Astrocyte (in vitro differentiated cells and primary cell): ENCODE measurements around the gene ADORA1. TPM values are rescaled to one million over a fixed set of nuclear protein-coding genes. Genes with fewer than 3 reads are reported as not detected.

Experiments used
- DNase-seq: peaks from one replicate; pipeline ENCODE4 v3.0.0-alpha.2; 2010; ENCODE audit warnings: low read depth
- FAIRE-seq: peaks from 2 replicates; lab custom pipeline; 2011; peaks lifted over from hg19 to GRCh38; lab: Jason Lieb, UNC
- H2AFZ ChIP-seq: 2 replicates; pipeline ENCODE4 v1.6.0; 2012; ENCODE audit warnings: low read depth, low read length, inconsistent platforms
- H3K27ac ChIP-seq: 2 replicates; pipeline ENCODE4 v1.5.1; 2011; ENCODE audit warnings: low read depth, low read length, inconsistent platforms
- H3K27me3 ChIP-seq: 2 replicates; pipeline ENCODE4 v1.6.0; 2011; ENCODE audit warnings: low read length, inconsistent platforms; ENCODE audit not compliant: insufficient read depth
- H3K36me3 ChIP-seq: 2 replicates; pipeline ENCODE4 v1.5.1; 2011; ENCODE audit warnings: low read length, inconsistent platforms; ENCODE audit not compliant: insufficient read depth
- H3K4me1 ChIP-seq: 2 replicates; pipeline ENCODE4 v1.5.1; 2011; ENCODE audit warnings: low read length, inconsistent platforms; ENCODE audit not compliant: insufficient read depth
- H3K4me2 ChIP-seq: 2 replicates; pipeline ENCODE4 v1.6.0; 2012; ENCODE audit warnings: low read length, inconsistent platforms
- H3K4me3 ChIP-seq: 2 replicates; pipeline ENCODE4 v1.5.1; 2011; ENCODE audit warnings: low read depth, mild to moderate bottlenecking, low read length, inconsistent platforms; ENCODE audit not compliant: insufficient read depth
- H3K79me2 ChIP-seq: 2 replicates; pipeline ENCODE4 v1.6.0; 2012; ENCODE audit warnings: mild to moderate bottlenecking, low read length, inconsistent platforms; ENCODE audit not compliant: insufficient read depth
- H3K9ac ChIP-seq: 2 replicates; pipeline ENCODE4 v1.6.0; 2012; ENCODE audit warnings: mild to moderate bottlenecking, low read length, inconsistent platforms
- H3K9me3 ChIP-seq: 2 replicates; pipeline ENCODE4 v1.5.1; 2012; ENCODE audit warnings: low read depth, mild to moderate bottlenecking, low read length, inconsistent platforms; ENCODE audit not compliant: insufficient read depth
- H4K20me1 ChIP-seq: 2 replicates; pipeline ENCODE4 v1.6.0; 2012; ENCODE audit warnings: low read length, inconsistent platforms; ENCODE audit not compliant: insufficient read depth
- H3K27ac Mint-ChIP-seq: one replicate; pipeline ENCODE4 v1.8.0; 2021; ENCODE audit warnings: mild to moderate bottlenecking, mixed read lengths; ENCODE audit not compliant: unreplicated experiment
- H3K27me3 Mint-ChIP-seq: one replicate; pipeline ENCODE4 v1.8.0; 2021; ENCODE audit warnings: low read depth, mixed read lengths; ENCODE audit not compliant: unreplicated experiment
- H3K36me3 Mint-ChIP-seq: one replicate; pipeline ENCODE4 v1.8.0; 2021; ENCODE audit warnings: low read depth, mixed read lengths; ENCODE audit not compliant: unreplicated experiment
- H3K4me1 Mint-ChIP-seq: one replicate; pipeline ENCODE4 v1.8.0; 2021; ENCODE audit warnings: low read depth, mixed read lengths; ENCODE audit not compliant: unreplicated experiment
- H3K4me3 Mint-ChIP-seq: one replicate; pipeline ENCODE4 v1.8.0; 2021; ENCODE audit warnings: mild to moderate bottlenecking, moderate library complexity, mixed read lengths; ENCODE audit not compliant: unreplicated experiment
- H3K9me3 Mint-ChIP-seq: one replicate; pipeline ENCODE4 v1.8.0; 2021; ENCODE audit warnings: mild to moderate bottlenecking, mixed read lengths; ENCODE audit not compliant: unreplicated experiment
- CTCF ChIP-seq: IDR thresholded peaks from 2 replicates; pipeline ENCODE4 v1.5.1; 2011; ENCODE audit warnings: low read depth, mild to moderate bottlenecking, inconsistent platforms, low read length, moderate library complexity; ENCODE audit not compliant: insufficient read depth
- EZH2 ChIP-seq: IDR thresholded peaks from 2 replicates; pipeline ENCODE4 v1.6.1; 2012; ENCODE audit warnings: mild to moderate bottlenecking, low read length, inconsistent platforms; ENCODE audit not compliant: insufficient read depth
- total RNA-seq: library from RNA; stranded (reverse); gene quantifications from 2 replicates; pipeline ENCODE4 v1.2.1, GENCODE V29; 2021

The ADORA1 gene
- total RNA-seq, 1 donor from 2014 or later, result 5.7 TPM

- H4K20me1 ChIP-seq, result no peaks in the 10 kb centered on the region
- no peaks in the 10 kb centered on the region for H3K36me3 ChIP-seq
- no peaks in the 10 kb centered on the region for H3K27me3 ChIP-seq
- no peak overlapping the region for H3K4me3 ChIP-seq
- no peak overlapping the region for H2AFZ ChIP-seq
- peaks cover 12% of the 10 kb centered on the region for H3K4me1 ChIP-seq
- H3K79me2 ChIP-seq, result no peaks in the 10 kb centered on the region
- peaks cover 6% of the 10 kb centered on the region for H3K36me3 Mint-ChIP-seq
- peaks cover 21% of the 10 kb centered on the region for H3K4me1 Mint-ChIP-seq
- FAIRE-seq (no peak), DNase-seq (no peak)
- TF ChIP-seq EZH2, result no peak
- no peak overlapping the region for H3K27ac Mint-ChIP-seq
- no peak overlapping the region for H3K4me2 ChIP-seq
- no peaks in the 10 kb centered on the region for H3K9me3 Mint-ChIP-seq
- no peak overlapping the region for H3K27ac ChIP-seq
- no peak overlapping the region for H3K4me3 Mint-ChIP-seq
- no peak overlapping the region for H3K9ac ChIP-seq
- H3K27me3 Mint-ChIP-seq, result peaks cover 22% of the 10 kb centered on the region
- no peaks in the 10 kb centered on the region for H3K9me3 ChIP-seq
Observed at GRCh38 chr1:203173011-203173555, 45.6 kb downstream of the ADORA1 start.

GRCh38 chr1:203173566-203173965, 46.0 kb downstream of the ADORA1 start:
- H3K4me3 Mint-ChIP-seq, result no peak overlapping the region
- H3K4me1 ChIP-seq, result peaks cover 14% of the 10 kb centered on the region

DNA sequence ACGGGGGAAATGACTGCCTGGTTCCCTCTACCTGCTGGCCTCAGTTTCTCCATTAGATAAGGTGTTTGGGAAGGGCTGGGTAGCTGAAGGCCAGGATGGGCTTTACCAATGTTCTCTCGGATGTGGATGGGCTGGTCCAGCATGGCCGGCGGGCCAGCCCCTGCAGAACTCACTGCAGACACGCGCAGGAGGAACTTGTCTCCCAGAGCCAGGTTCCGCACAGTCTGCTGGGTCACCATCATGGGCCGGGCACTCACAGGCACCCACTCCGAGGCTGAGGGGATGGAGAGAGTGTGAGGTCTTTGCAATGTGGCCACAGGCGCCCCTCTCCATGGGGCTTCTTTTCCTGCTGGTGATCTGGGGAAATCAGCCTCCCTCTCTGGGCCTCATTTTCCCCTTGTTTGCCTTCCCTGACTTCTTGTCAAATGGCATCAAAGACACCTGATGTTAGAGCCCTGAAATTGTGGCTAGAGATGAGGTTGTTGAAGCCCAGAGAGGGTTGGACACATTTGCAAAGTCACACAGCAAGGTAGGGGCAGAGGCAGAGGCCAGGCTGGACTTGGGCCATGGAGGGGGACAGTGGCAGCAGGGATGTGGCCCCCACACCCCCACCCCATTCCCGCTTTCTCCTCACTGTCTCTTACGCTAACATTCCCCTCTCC, 46.9 kb downstream of the ADORA1 start:
- Histone ChIP-seq H2AFZ (no peak overlapping the region), H3K36me3 (no peaks in the 10 kb centered on the region), H3K9ac (no peak overlapping the region), H3K9me3 (no peaks in the 10 kb centered on the region), H4K20me1 (no peaks in the 10 kb centered on the region), H3K27ac (no peak overlapping the region), H3K27me3 (no peaks in the 10 kb centered on the region), H3K4me3 (no peak overlapping the region), H3K79me2 (no peaks in the 10 kb centered on the region), H3K4me1 (peaks cover 14% of the 10 kb centered on the region), H3K4me2 (no peak overlapping the region)
- H3K4me3 Mint-ChIP-seq, result no peak overlapping the region
- H3K4me1 Mint-ChIP-seq, result peaks cover 24% of the 10 kb centered on the region
- FAIRE-seq (no peak), DNase-seq (no peak)
- H3K27ac Mint-ChIP-seq, result no peak overlapping the region
- H3K36me3 Mint-ChIP-seq, result peaks cover 4% of the 10 kb centered on the region
- no peak for TF ChIP-seq EZH2
- peaks cover 16% of the 10 kb centered on the region for H3K27me3 Mint-ChIP-seq
- no peaks in the 10 kb centered on the region for H3K9me3 Mint-ChIP-seq

More at GRCh38 chr1:203173566-203173965, 46.0 kb downstream of the ADORA1 start:
- Mint-ChIP-seq H3K4me1 (peaks cover 24% of the 10 kb centered on the region), H3K36me3 (peaks cover 6% of the 10 kb centered on the region), H3K27me3 (peaks cover 22% of the 10 kb centered on the region), H3K9me3 (no peaks in the 10 kb centered on the region), H3K27ac (no peak overlapping the region)
- Histone ChIP-seq H2AFZ (no peak overlapping the region), H3K9ac (no peak overlapping the region), H3K27ac (no peak overlapping the region), H3K4me2 (no peak overlapping the region), H3K4me3 (no peak overlapping the region), H3K79me2 (no peaks in the 10 kb centered on the region), H4K20me1 (no peaks in the 10 kb centered on the region), H3K9me3 (no peaks in the 10 kb centered on the region), H3K36me3 (no peaks in the 10 kb centered on the region), H3K27me3 (no peaks in the 10 kb centered on the region)
- FAIRE-seq (no peak), DNase-seq (no peak)
- no peak for TF ChIP-seq CTCF
- TF ChIP-seq EZH2, result no peak
